Measurements from ENCODE around the gene PRPSAP2.
"Not testable (repeated sequence)": the region's sequence is repeated elsewhere in the genome, so short reads cannot be mapped to it uniquely, and the experiment has no call there.

PRPSAP2 gene

DNA sequence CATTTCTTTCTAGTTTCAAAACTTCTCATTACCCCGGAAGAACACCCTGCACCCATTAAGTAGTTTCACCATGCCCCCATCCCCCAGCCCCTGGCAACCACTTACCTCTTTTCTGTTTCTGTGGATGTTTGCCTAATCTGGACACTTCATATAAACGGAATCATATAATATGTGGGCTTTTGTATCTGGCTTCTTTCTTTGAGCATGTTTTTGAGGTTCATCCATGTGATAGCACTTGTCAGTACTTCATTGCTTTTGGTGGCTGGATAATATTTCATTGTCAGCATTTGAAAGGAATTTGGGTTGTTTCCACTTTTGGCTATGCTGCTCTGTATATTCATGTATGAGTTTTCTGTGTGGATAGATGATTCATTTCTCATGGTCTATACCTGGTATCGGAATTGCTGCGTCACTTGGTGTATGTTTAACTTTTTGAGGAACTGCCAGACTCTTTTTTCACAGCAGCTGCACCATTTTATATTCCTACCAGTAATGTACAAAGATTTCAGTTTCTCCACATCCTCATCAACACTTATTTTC lies 64.1 kb downstream of the PRPSAP2 start:
- Histone ChIP-seq H3K4me2 (ENCODE audit: low read depth, low read length, poor library complexity, severe bottlenecking) (peak overlapping the region; percentile 55), H3K9me3 (ENCODE audit: insufficient read depth, low read length) (no peaks in the 10 kb centered on the region), H2AFZ (ENCODE audit: low read depth, low read length, severe bottlenecking) (no peak overlapping the region), H3K4me3 (ENCODE audit: insufficient read depth, low read length, poor library complexity, severe bottlenecking) (peak overlapping the region; percentile 16), H4K20me1 (ENCODE audit: low read depth, low read length) (no peaks in the 10 kb centered on the region), H3K36me3 (ENCODE audit: low read length) (peaks cover 16% of the 10 kb centered on the region; the same call in 1 of the 2 replicates), H3F3A (ENCODE audit: insufficient read depth) (peaks cover 43% of the 10 kb centered on the region), H3K27ac (ENCODE audit: low read depth, low read length) (peak overlapping the region; percentile 89), H3K9me2 (replicated peaks; ENCODE audit: insufficient read depth, low read length) (no peaks in the 10 kb centered on the region), H3K27me3 (ENCODE audit: low read length) (no peaks in the 10 kb centered on the region), H3K9ac (ENCODE audit: low read length) (peak overlapping the region; percentile 48), H3K79me2 (ENCODE audit: insufficient read depth, low read length) (peaks cover 41% of the 10 kb centered on the region)
- no peak for TF ChIP-seq EZH2phosphoT487 (conservative IDR thresholded peaks at IDR 0.05; ENCODE audit: low read length)
- TF ChIP-seq, protein P1, sequence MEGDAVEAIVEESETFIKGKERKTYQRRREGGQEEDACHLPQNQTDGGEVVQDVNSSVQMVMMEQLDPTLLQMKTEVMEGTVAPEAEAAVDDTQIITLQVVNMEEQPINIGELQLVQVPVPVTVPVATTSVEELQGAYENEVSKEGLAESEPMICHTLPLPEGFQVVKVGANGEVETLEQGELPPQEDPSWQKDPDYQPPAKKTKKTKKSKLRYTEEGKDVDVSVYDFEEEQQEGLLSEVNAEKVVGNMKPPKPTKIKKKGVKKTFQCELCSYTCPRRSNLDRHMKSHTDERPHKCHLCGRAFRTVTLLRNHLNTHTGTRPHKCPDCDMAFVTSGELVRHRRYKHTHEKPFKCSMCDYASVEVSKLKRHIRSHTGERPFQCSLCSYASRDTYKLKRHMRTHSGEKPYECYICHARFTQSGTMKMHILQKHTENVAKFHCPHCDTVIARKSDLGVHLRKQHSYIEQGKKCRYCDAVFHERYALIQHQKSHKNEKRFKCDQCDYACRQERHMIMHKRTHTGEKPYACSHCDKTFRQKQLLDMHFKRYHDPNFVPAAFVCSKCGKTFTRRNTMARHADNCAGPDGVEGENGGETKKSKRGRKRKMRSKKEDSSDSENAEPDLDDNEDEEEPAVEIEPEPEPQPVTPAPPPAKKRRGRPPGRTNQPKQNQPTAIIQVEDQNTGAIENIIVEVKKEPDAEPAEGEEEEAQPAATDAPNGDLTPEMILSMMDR (IDR thresholded peaks at IDR 0.05; ENCODE audit: insufficient read depth, low read length, poor library complexity, severe bottlenecking), result no peak

DNA sequence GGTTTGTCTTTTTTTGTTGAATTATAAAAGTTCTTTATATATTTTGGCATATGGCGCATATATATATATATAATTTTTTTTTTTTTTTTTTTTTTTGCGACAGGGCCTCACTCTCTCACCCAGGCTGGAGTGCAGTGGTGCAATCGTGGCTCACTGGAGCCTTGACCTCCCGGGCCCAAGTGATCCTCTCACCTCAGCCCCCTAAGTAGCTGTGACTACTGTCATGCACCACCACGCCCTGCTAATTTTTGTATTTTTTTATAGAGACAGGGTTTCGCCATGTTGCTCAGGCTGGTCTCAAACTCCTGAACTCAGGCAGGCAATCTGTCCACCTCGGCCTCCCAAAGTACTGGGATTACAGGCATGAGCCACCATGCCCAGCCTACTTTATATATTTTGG lies 64.7 kb downstream of the PRPSAP2 start:
- not testable (repeated sequence) for H3K27me3 ChIP-seq (ENCODE audit: low read length); H3K9me3 ChIP-seq (ENCODE audit: insufficient read depth, low read length); H3K9me2 ChIP-seq (replicated peaks; ENCODE audit: insufficient read depth, low read length); H4K20me1 ChIP-seq (ENCODE audit: low read depth, low read length); H3K4me3 ChIP-seq (ENCODE audit: insufficient read depth, low read length, poor library complexity, severe bottlenecking); H2AFZ ChIP-seq (ENCODE audit: low read depth, low read length, severe bottlenecking)
- Histone ChIP-seq H3K4me2 (ENCODE audit: low read depth, low read length, poor library complexity, severe bottlenecking) (peak overlapping the region; percentile 55), H3F3A (ENCODE audit: insufficient read depth) (peaks cover 40% of the 10 kb centered on the region), H3K36me3 (ENCODE audit: low read length) (peaks cover 17% of the 10 kb centered on the region; the same call in 1 of the 2 replicates), H3K9ac (ENCODE audit: low read length) (peak overlapping the region; percentile 48; the same call in 1 of the 2 replicates), H3K79me2 (ENCODE audit: insufficient read depth, low read length) (peaks cover 41% of the 10 kb centered on the region), H3K27ac (ENCODE audit: low read depth, low read length) (peak overlapping the region; percentile 89)

DNA sequence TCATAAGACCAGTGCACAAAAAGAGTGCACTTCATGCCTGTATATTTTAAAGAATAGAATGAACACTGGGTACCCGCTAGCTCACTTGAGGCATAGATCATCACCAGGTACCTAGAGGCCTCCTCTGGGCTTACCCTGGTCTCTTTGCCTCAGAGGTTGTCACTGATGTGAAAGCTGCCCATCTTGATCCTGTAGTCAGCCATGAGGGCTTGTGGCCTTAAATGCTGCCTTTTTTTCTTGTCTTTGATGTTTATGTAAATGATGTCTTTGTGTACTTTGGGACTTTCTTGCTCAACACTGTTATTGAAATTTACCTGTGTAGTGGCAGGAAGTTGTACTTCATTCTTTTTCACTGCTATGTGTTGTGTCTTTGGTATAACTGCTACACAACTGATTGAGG lies 67.3 kb downstream of the PRPSAP2 start:
- Histone ChIP-seq H3K27ac (ENCODE audit: low read depth, low read length) (peak overlapping the region; percentile 14; the same call in 1 of the 2 replicates), H3K36me3 (ENCODE audit: low read length) (peaks cover 27% of the 10 kb centered on the region)

DNA sequence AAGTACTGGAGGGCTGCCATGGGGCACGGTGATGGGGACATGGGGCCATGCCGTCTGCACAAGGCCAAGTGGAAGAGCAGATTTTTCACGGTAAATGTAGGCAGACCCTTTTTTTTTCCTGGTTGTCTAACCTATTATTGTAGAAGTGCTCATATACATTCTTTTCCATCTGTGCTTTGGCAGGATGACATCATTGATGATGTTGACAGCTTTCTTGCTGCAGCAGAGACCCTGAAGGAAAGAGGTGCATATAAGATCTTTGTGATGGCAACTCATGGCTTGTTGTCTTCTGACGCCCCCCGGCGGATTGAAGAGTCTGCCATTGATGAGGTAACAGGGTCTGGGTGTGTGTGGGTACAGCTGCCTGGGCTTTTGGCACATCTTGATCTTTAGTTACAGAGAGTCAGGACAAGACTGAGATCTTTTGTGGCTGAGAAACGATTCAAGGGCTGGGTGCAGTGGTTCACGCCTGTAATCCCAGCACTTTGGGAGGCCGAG lies 70.7 kb downstream of the PRPSAP2 start:
- no peak overlapping the region for H3K4me2 ChIP-seq (ENCODE audit: low read depth, low read length, poor library complexity, severe bottlenecking)
- peaks cover 35% of the 10 kb centered on the region for H3K36me3 ChIP-seq (ENCODE audit: low read length)
- no peaks in the 10 kb centered on the region for H3K9me2 ChIP-seq (replicated peaks; ENCODE audit: insufficient read depth, low read length)
- H4K20me1 ChIP-seq (ENCODE audit: low read depth, low read length), result no peaks in the 10 kb centered on the region
- peaks cover 13% of the 10 kb centered on the region for H3F3A ChIP-seq (ENCODE audit: insufficient read depth)
- no peak overlapping the region for H3K4me3 ChIP-seq (ENCODE audit: insufficient read depth, low read length, poor library complexity, severe bottlenecking)
- H3K9ac ChIP-seq (ENCODE audit: low read length), result no peak overlapping the region
- no peak for TF ChIP-seq EZH2phosphoT487 (conservative IDR thresholded peaks at IDR 0.05; ENCODE audit: low read length)
- TF ChIP-seq, protein P1 (IDR thresholded peaks at IDR 0.05; ENCODE audit: insufficient read depth, low read length, poor library complexity, severe bottlenecking), result peak; percentile 20
- no peaks in the 10 kb centered on the region for H3K27me3 ChIP-seq (ENCODE audit: low read length)
- peak overlapping the region; percentile 40; the same call in 1 of the 2 replicates for H3K27ac ChIP-seq (ENCODE audit: low read depth, low read length)
- H3K79me2 ChIP-seq (ENCODE audit: insufficient read depth, low read length), result peaks cover 14% of the 10 kb centered on the region; the same call in 1 of the 2 replicates
- H2AFZ ChIP-seq (ENCODE audit: low read depth, low read length, severe bottlenecking), result no peak overlapping the region
- H3K9me3 ChIP-seq (ENCODE audit: insufficient read depth, low read length), result no peaks in the 10 kb centered on the region

More for the DNA sequence above, 67.3 kb downstream of the PRPSAP2 start:
- Histone ChIP-seq H3K9me3 (ENCODE audit: insufficient read depth, low read length) (no peaks in the 10 kb centered on the region), H3K27me3 (ENCODE audit: low read length) (no peaks in the 10 kb centered on the region), H3K4me2 (ENCODE audit: low read depth, low read length, poor library complexity, severe bottlenecking) (no peak overlapping the region), H3K9ac (ENCODE audit: low read length) (no peak overlapping the region), H3F3A (ENCODE audit: insufficient read depth) (peaks cover 27% of the 10 kb centered on the region), H2AFZ (ENCODE audit: low read depth, low read length, severe bottlenecking) (no peak overlapping the region), H3K4me3 (ENCODE audit: insufficient read depth, low read length, poor library complexity, severe bottlenecking) (no peak overlapping the region), H4K20me1 (ENCODE audit: low read depth, low read length) (no peaks in the 10 kb centered on the region), H3K79me2 (ENCODE audit: insufficient read depth, low read length) (peaks cover 36% of the 10 kb centered on the region), H3K9me2 (replicated peaks; ENCODE audit: insufficient read depth, low read length) (no peaks in the 10 kb centered on the region)
- TF ChIP-seq, protein P1 (IDR thresholded peaks at IDR 0.05; ENCODE audit: insufficient read depth, low read length, poor library complexity, severe bottlenecking), result no peak
- no peak for TF ChIP-seq EZH2phosphoT487 (conservative IDR thresholded peaks at IDR 0.05; ENCODE audit: low read length)

Measured in SU-DHL-6 (cell line).